ENCODE data around the gene ZNF324B. TPM values are rescaled to one million over a fixed set of nuclear protein-coding genes. Genes with fewer than 3 reads are reported as not detected.
"Not testable (repeated sequence)": the region's sequence is repeated elsewhere in the genome, so short reads cannot be mapped to it uniquely, and the experiment has no call there.

The ZNF324B gene
- total and polyA plus RNA-seq, 4 donors: 0.53 to 4.9 (median 2.8) TPM

- H3K4me3 ChIP-seq (ENCODE audit: low read depth in 1 of 3, low read length in 3 of 3); H3K9ac ChIP-seq (ENCODE audit: low read depth in 1 of 2, low read length in 2 of 2); H3K27me3 ChIP-seq (ENCODE audit: control insufficient read depth in 4 of 4, insufficient read depth in 4 of 4, low read length in 3 of 4); H3K27ac ChIP-seq (ENCODE audit: low read depth in 1 of 2, low read length in 2 of 2); H3K36me3 ChIP-seq (ENCODE audit: control insufficient read depth in 4 of 4, insufficient read depth in 3 of 4, low read depth in 1 of 4, low read length in 3 of 4); DNase-seq (ENCODE audit: low spot score); H3K9me3 ChIP-seq (ENCODE audit: control insufficient read depth in 4 of 4, low read length in 3 of 4): not testable (repeated sequence)
- peaks cover 7 to 32% (median 24%) of the 10 kb centered on the region in 4 donors for H3K4me1 ChIP-seq (ENCODE audit: control insufficient read depth in 4 of 4, insufficient read depth in 4 of 4, low read length in 3 of 4)
- WGBS: 97% methylated on average over 35 of the region's 53 CpGs
Measured at GRCh38 chr19:58470837-58471543, 19.6 kb downstream of the ZNF324B start.

GRCh38 chr19:58471736-58472135 is 20.3 kb downstream of the ZNF324B start:
- WGBS: 97% methylated on average over 39 of the region's 39 CpGs
- no peak overlapping the region for H3K4me3 ChIP-seq (ENCODE audit: low read depth in 1 of 3, low read length in 3 of 3)
- no peak for DNase-seq (ENCODE audit: low spot score)
- peaks cover 7 to 32% (median 21%) of the 10 kb centered on the region in 4 donors for H3K4me1 ChIP-seq (ENCODE audit: control insufficient read depth in 4 of 4, insufficient read depth in 4 of 4, low read length in 3 of 4)
- H3K36me3 ChIP-seq (ENCODE audit: control insufficient read depth in 4 of 4, insufficient read depth in 3 of 4, low read depth in 1 of 4, low read length in 3 of 4): peaks cover 0 to 7% (median 4%) of the 10 kb centered on the region in 4 donors
- H3K27ac ChIP-seq (ENCODE audit: low read depth in 1 of 2, low read length in 2 of 2): no peak overlapping the region
- no peak for TF ChIP-seq YY1 (IDR thresholded peaks at IDR 0.05)
- no peak for TF ChIP-seq EGR1 (IDR thresholded peaks at IDR 0.05; ENCODE audit: low read depth in 2 of 2)
- no peak for TF ChIP-seq RXRA (IDR thresholded peaks at IDR 0.05)
- no peaks in the 10 kb centered on the region for H3K9me3 ChIP-seq (ENCODE audit: control insufficient read depth in 4 of 4, low read length in 3 of 4)
- no peaks in the 10 kb centered on the region for H3K27me3 ChIP-seq (ENCODE audit: control insufficient read depth in 4 of 4, insufficient read depth in 4 of 4, low read length in 3 of 4)
- H3K9ac ChIP-seq (ENCODE audit: low read depth in 1 of 2, low read length in 2 of 2): no peak overlapping the region

GRCh38 chr19:58473775-58474174 is 22.4 kb downstream of the ZNF324B start:
- Histone ChIP-seq H3K4me1 (ENCODE audit: control insufficient read depth in 4 of 4, insufficient read depth in 4 of 4, low read length in 3 of 4) (peaks cover 5 to 22% (median 15%) of the 10 kb centered on the region in 4 donors), H3K27ac (ENCODE audit: low read depth in 1 of 2, low read length in 2 of 2) (no peak overlapping the region), H3K4me3 (ENCODE audit: low read depth in 1 of 3, low read length in 3 of 3) (no peak overlapping the region), H3K9ac (ENCODE audit: low read depth in 1 of 2, low read length in 2 of 2) (no peak overlapping the region), H3K36me3 (ENCODE audit: control insufficient read depth in 4 of 4, insufficient read depth in 3 of 4, low read depth in 1 of 4, low read length in 3 of 4) (peaks cover 0 to 7% (median 4%) of the 10 kb centered on the region in 4 donors), H3K9me3 (ENCODE audit: control insufficient read depth in 4 of 4, low read length in 3 of 4) (no peaks in the 10 kb centered on the region), H3K27me3 (ENCODE audit: control insufficient read depth in 4 of 4, insufficient read depth in 4 of 4, low read length in 3 of 4) (no peaks in the 10 kb centered on the region)
- no peak for DNase-seq (ENCODE audit: low spot score)
- TF ChIP-seq MAX (IDR thresholded peaks at IDR 0.05) (no peak), JUND (IDR thresholded peaks at IDR 0.05) (no peak), REST (IDR thresholded peaks at IDR 0.05) (no peak), NR2F2 (IDR thresholded peaks at IDR 0.05) (no peak)

GRCh38 chr19:58474291-58474996 is 23.0 kb downstream of the ZNF324B start:
- WGBS: 87% methylated on average over 12 of the region's 12 CpGs
- TF ChIP-seq REST (IDR thresholded peaks at IDR 0.05) (no peak), FOXA2 (IDR thresholded peaks at IDR 0.05) (no peak), EGR1 (IDR thresholded peaks at IDR 0.05; ENCODE audit: low read depth in 2 of 2) (no peak), FOXA1 (IDR thresholded peaks at IDR 0.05) (no peak), HNF4A (conservative IDR thresholded peaks at IDR 0.05) (no peak), JUND (IDR thresholded peaks at IDR 0.05) (no peak), GABPA (IDR thresholded peaks at IDR 0.05 in 1 of 2, conservative IDR thresholded peaks at IDR 0.05 in 1 of 2) (no peak), YY1 (IDR thresholded peaks at IDR 0.05) (no peak), TAF1 (conservative IDR thresholded peaks at IDR 0.05) (no peak)
- Histone ChIP-seq H3K4me1 (ENCODE audit: control insufficient read depth in 4 of 4, insufficient read depth in 4 of 4, low read length in 3 of 4) (peaks cover 5 to 21% (median 15%) of the 10 kb centered on the region in 4 donors), H3K27ac (ENCODE audit: low read depth in 1 of 2, low read length in 2 of 2) (no peak overlapping the region), H3K9ac (ENCODE audit: low read depth in 1 of 2, low read length in 2 of 2) (no peak overlapping the region), H3K9me3 (ENCODE audit: control insufficient read depth in 4 of 4, low read length in 3 of 4) (no peaks in the 10 kb centered on the region), H3K4me3 (ENCODE audit: low read depth in 1 of 3, low read length in 3 of 3) (no peak overlapping the region), H3K36me3 (ENCODE audit: control insufficient read depth in 4 of 4, insufficient read depth in 3 of 4, low read depth in 1 of 4, low read length in 3 of 4) (peaks cover 0 to 11% (median 4%) of the 10 kb centered on the region in 4 donors), H3K27me3 (ENCODE audit: control insufficient read depth in 4 of 4, insufficient read depth in 4 of 4, low read length in 3 of 4) (no peaks in the 10 kb centered on the region)
- no peak for DNase-seq (ENCODE audit: low spot score)

Measured in liver (tissue), 9 donors.